K562 (cell line): Measurements from ENCODE around the gene ELMO1. TPM values are rescaled to one million over a fixed set of nuclear protein-coding genes. Genes with fewer than 3 reads are reported as not detected.

Source experiments
- ATAC-seq: fragments of 200-7000 bp; cut with Tn5 transposase; 3 replicates; pipeline ENCODE4 v1.9.1; 2020; ENCODE audit warnings: moderate library complexity
- BruUV-seq: library from RNA; stranded (reverse); fragments of 400-500 nt; replicated peaks from 2 replicates; lab custom pipeline; 2021; lab: Mats Ljungman, UMichigan
- CTCF ChIA-PET: fragments of 300-600 bp; formaldehyde crosslinking; extraction: SDS; loops from one replicate; lab custom pipeline; 2021; ENCODE audit warnings: low intra/inter-chr PET ratio; lab: Yijun Ruan, JAX
- POLR2A ChIA-PET: fragments of 300-600, 350-650 bp; sonication (Branson Sonifier 250); formaldehyde crosslinking; extraction: SDS; loops from one replicate; lab custom pipeline; 2021; ENCODE audit warnings: antibody characterized with exemption, inconsistent platforms; lab: Yijun Ruan, JAX
- DNase-seq, 4 experiments: peaks; one replicate each; pipeline versions ENCODE4 v3.0.0 to v3.0.0-alpha.2; 2011 to 2018; ENCODE audit warnings: low spot score in 3 of 4, mixed read lengths in 3 of 4; ENCODE audit errors: extremely low read depth in 1 of 4
- FAIRE-seq: peaks from 2 replicates; lab custom pipeline; 2011; peaks lifted over from hg19 to GRCh38; lab: Jason Lieb, UNC
- H2AFZ ChIP-seq: 2 replicates; pipeline ENCODE4 v1.6.0; 2011; ENCODE audit warnings: low read depth, low read length, control low read depth, inconsistent platforms
- H3K27ac ChIP-seq: fragments of 200-600 bp; 3 replicates; pipeline ENCODE4 v1.8.0; 2011; ENCODE audit warnings: low read depth, mild to moderate bottlenecking, control low read depth, inconsistent platforms, low read length, moderate library complexity, mixed read lengths; ENCODE audit errors: extremely low read depth
- H3K27me3 ChIP-seq, 2 experiments: fragments of 300-600 bp in 1 of 2; 2 replicates in 1 of 2; 3 replicates in 1 of 2; pipeline versions ENCODE4 v1.6.0 to v1.8.0; 2011; ENCODE audit warnings: inconsistent platforms in 2 of 2, low read length in 2 of 2, mild to moderate bottlenecking in 1 of 2, mixed read lengths in 1 of 2, moderate library complexity in 1 of 2; ENCODE audit not compliant: control insufficient read depth in 2 of 2, insufficient read depth in 2 of 2
- H3K36me3 ChIP-seq: fragments of 300-600 bp; 3 replicates; pipeline ENCODE4 v1.8.0; 2011; ENCODE audit warnings: mild to moderate bottlenecking, low read length, inconsistent platforms; ENCODE audit not compliant: control insufficient read depth, insufficient read depth
- H3K4me1 ChIP-seq, 2 experiments: fragments of 200-600 bp in 1 of 2; replicated peaks in 1 of 2; 2 replicates in 1 of 2; 3 replicates in 1 of 2; pipeline versions ENCODE4 v1.5.1 to v1.8.0; 2011; ENCODE audit warnings: inconsistent platforms in 2 of 2, low read length in 2 of 2, mild to moderate bottlenecking in 1 of 2, mixed read lengths in 1 of 2, moderate library complexity in 1 of 2; ENCODE audit not compliant: control insufficient read depth in 2 of 2, insufficient read depth in 2 of 2
- H3K4me2 ChIP-seq: 2 replicates; pipeline ENCODE4 v1.6.1; 2011; ENCODE audit warnings: low read length, control low read depth, inconsistent platforms, mixed read lengths; ENCODE audit not compliant: insufficient read depth
- H3K4me3 ChIP-seq: fragments of 200-600 bp; sonication (generic), shearing (Covaris generic); 2 replicates; pipeline ENCODE4 v1.5.1; 2016; ENCODE audit warnings: control low read depth, inconsistent platforms
- H3K79me2 ChIP-seq: fragments of 200-600 bp; 3 replicates; pipeline ENCODE4 v1.8.0; 2011; ENCODE audit warnings: low read length, inconsistent platforms; ENCODE audit not compliant: control insufficient read depth, insufficient read depth
- H3K9ac ChIP-seq, 2 experiments: 2 replicates each; pipeline versions ENCODE4 v1.6.0 to v1.6.1; 2011; ENCODE audit warnings: low read depth in 2 of 2, low read length in 2 of 2, control low read depth in 1 of 2, inconsistent platforms in 1 of 2, mild to moderate bottlenecking in 1 of 2, mixed read lengths in 1 of 2; ENCODE audit not compliant: insufficient read depth in 1 of 2
- H3K9me1 ChIP-seq: one replicate; pipeline ENCODE4 v1.6.0; 2011; ENCODE audit warnings: inconsistent platforms, mild to moderate bottlenecking, low read length, moderate library complexity; ENCODE audit not compliant: control insufficient read depth, insufficient read depth
- H3K9me3 ChIP-seq: replicated peaks from 2 replicates; pipeline ENCODE4 v1.5.1; 2011; ENCODE audit warnings: low read depth, low read length, inconsistent platforms; ENCODE audit not compliant: control insufficient read depth, insufficient read depth
- H4K20me1 ChIP-seq: replicated peaks from 2 replicates; pipeline ENCODE4 v1.6.1; 2011; ENCODE audit warnings: low read length, inconsistent platforms, mixed read lengths; ENCODE audit not compliant: control insufficient read depth, insufficient read depth
- CBX5 ChIP-seq: IDR thresholded peaks from 2 replicates; pipeline ENCODE4 v1.6.1; 2014; ENCODE audit warnings: low read depth, borderline replicate concordance
- FOXK1 ChIP-seq: sonication (generic); formaldehyde crosslinking; IDR thresholded peaks from 2 replicates; pipeline ENCODE4 v1.8.0; 2022; ENCODE audit warnings: missing genetic modification reagents, mild to moderate bottlenecking, borderline replicate concordance
- HDAC1 ChIP-seq, 2 experiments: fragments of 450-650 bp; IDR thresholded peaks; 2 replicates each; pipeline ENCODE4 v1.6.1; 2016 to 2017; ENCODE audit warnings: inconsistent platforms in 1 of 2, mild to moderate bottlenecking in 1 of 2, moderate library complexity in 1 of 2
- IRF1 ChIP-seq: sonication (generic); formaldehyde crosslinking; IDR thresholded peaks from 2 replicates; pipeline ENCODE4 v1.8.0; 2022; ENCODE audit warnings: missing genetic modification reagents, mild to moderate bottlenecking, borderline replicate concordance
- JUND ChIP-seq, 2 experiments: IDR thresholded peaks; 2 replicates in 1 of 2; 3 replicates in 1 of 2; pipeline ENCODE4 v1.6.1; 2011; ENCODE audit warnings: borderline replicate concordance in 2 of 2, low read depth in 2 of 2, low read length in 2 of 2, improper control_type of control experiment in 1 of 2, missing biosample characterization in 1 of 2, missing genetic modification characterization in 1 of 2, missing genetic modification reagents in 1 of 2
- MTA1 ChIP-seq: fragments of 450-650 bp; IDR thresholded peaks from 2 replicates; pipeline ENCODE4 v1.6.1; 2017; ENCODE audit warnings: borderline replicate concordance
- NR2C1 ChIP-seq, 2 experiments: fragments of 450-650 bp; IDR thresholded peaks; 2 replicates each; pipeline ENCODE4 v1.6.1; 2017; ENCODE audit warnings: mild to moderate bottlenecking in 2 of 2, antibody characterized with exemption in 1 of 2, inconsistent platforms in 1 of 2, missing compliant biosample characterization in 1 of 2, missing genetic modification characterization in 1 of 2
- TAF7 ChIP-seq: fragments of 450-650 bp; IDR thresholded peaks from 2 replicates; pipeline ENCODE4 v1.6.1; 2016; ENCODE audit warnings: missing genetic modification characterization, missing compliant biosample characterization
- TCF3 ChIP-seq: sonication (generic); formaldehyde crosslinking; IDR thresholded peaks from 2 replicates; pipeline ENCODE4 v1.4.0; 2020; ENCODE audit warnings: mild to moderate bottlenecking, missing genetic modification reagents
- ZNF263 ChIP-seq: sonication (generic); formaldehyde crosslinking; IDR thresholded peaks from 2 replicates; pipeline ENCODE4 v1.8.0; 2022; ENCODE audit warnings: mild to moderate bottlenecking, missing genetic modification reagents, borderline replicate concordance
- ZNF3 ChIP-seq: fragments of 250-450 bp; sonication (Bioruptor Pico); IDR thresholded peaks from 2 replicates; pipeline ENCODE4 v1.5.0; 2021; ENCODE audit warnings: mild to moderate bottlenecking, moderate library complexity
- ZNF57 ChIP-seq: fragments of 450-650 bp; formaldehyde crosslinking; IDR thresholded peaks from 2 replicates; pipeline ENCODE4 v1.4.0; 2020; ENCODE audit warnings: mild to moderate bottlenecking, moderate library complexity
- ZNF766 ChIP-seq: fragments of 200-800 bp; sonication (Bioruptor generic); conservative IDR thresholded peaks from 2 replicates; pipeline ENCODE4 v1.6.1; 2016; ENCODE audit warnings: missing genetic modification characterization, missing compliant biosample characterization
- WGBS: fragments of 100-300 bp; shearing (Covaris generic); methylation state at CpG from one replicate; pipeline ENCODE4 v1.1.6; 2016; ENCODE audit warnings: low coverage, mixed read lengths; ENCODE audit not compliant: insufficient coverage; ENCODE audit errors: missing lambda C conversion rate; 5-methylcytosine and 5-hydroxymethylcytosine counted together
- in situ Hi-C: fragments of 300-500 bp; cut with MboI; formaldehyde crosslinking; loops from 4 replicates; pipeline ENCODE4 v1.15.0; 2018; ENCODE audit warnings: inconsistent platforms, mixed read lengths
- intact Hi-C: fragments of 100-400 bp; cut with micrococcal nuclease; formaldehyde crosslinking; loops from 2 replicates; pipeline ENCODE4 v1.14.2; 2022
- polyA plus RNA-seq, 8 experiments: library from polyadenylated mRNA; depleted of rRNA in 4 of 8; stranded (reverse) in 5 of 8; unstranded in 3 of 8; fragments of >200 nt; fragmentation: Nextera tagmentation in 2 of 8; fragmentation: Illumina TruSeq in 1 of 8; extraction: Ambion mirVana in 2 of 8; extraction: Trizol in 1 of 8; gene quantifications; 2 replicates each; pipeline versions ENCODE4 v1.2.1 to v1.2.3, GENCODE V29; 2011 to 2014; ENCODE audit warnings: inconsistent platforms in 1 of 8, missing spikeins in 1 of 8
- total RNA-seq, 7 experiments: library from RNA; depleted of rRNA in 6 of 7; stranded (reverse); fragments of >200 nt in 6 of 7; fragmentation: Illumina TruSeq in 2 of 7; extraction: Trizol in 2 of 7; gene quantifications; 2 replicates each; pipeline versions ENCODE4 v1.2.1 to v1.2.3, GENCODE V29; 2011 to 2021; ENCODE audit warnings: low replicate concordance in 1 of 7
- TF ChIP-seq, protein P1 (sequence below): sonication (generic); formaldehyde crosslinking; IDR thresholded peaks from 2 replicates; pipeline ENCODE4 v1.8.0; 2022; ENCODE audit warnings: mild to moderate bottlenecking, missing genetic modification reagents
- TF ChIP-seq, protein P2 (sequence below): fragments of 250-450 bp; sonication (Bioruptor Pico); IDR thresholded peaks from 2 replicates; pipeline ENCODE4 v1.4.0; 2020; ENCODE audit warnings: mild to moderate bottlenecking
- TF ChIP-seq, protein P3 (sequence below): sonication (generic); formaldehyde crosslinking; IDR thresholded peaks from 2 replicates; pipeline ENCODE4 v1.4.0; 2020; ENCODE audit warnings: mild to moderate bottlenecking, missing genetic modification reagents

The ELMO1 gene
- total and polyA plus RNA-seq, 9 of the 15 experiments (the other 6 are each of a cell fraction or from before 2014, with no cell fraction given): 0.36 to 7.2 (median 3.6) TPM

DNA sequence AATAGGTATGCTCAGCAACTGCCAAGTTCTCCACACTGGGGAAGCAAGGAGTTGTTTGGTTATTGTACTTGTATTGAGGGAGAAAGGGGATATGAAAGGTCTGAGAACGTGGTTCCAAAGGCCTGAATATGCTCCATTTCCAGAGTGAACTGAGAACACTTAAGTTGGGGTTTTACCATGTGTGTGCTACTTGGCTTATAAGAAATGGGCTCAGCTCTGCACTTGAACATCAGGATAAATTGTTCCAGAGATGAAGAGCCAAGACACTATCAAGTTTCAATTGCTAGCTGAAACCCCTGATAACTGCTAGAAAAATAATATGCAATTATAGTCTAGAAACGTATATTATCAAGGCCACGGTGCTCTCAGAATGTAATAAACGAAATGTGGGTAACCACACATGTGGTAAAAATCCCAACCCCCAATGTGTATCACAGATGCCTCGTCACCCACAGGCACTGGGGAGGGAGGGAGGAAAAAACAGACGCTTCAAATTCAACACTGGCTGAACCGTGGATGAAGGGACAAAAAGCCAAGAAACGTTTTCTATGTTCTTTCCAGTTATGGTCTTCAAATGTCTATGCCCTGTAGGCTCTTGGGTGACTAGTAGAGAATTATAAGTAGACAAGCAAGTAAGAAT, 16.3 kb downstream of the ELMO1 start:
- H3K9me1 ChIP-seq: no peaks in the 10 kb centered on the region
- 0% methylated on average over 8 of the region's 8 CpGs for WGBS
- CTCF ChIA-PET: no interaction called here
- POLR2A ChIA-PET: no interaction called here
- no peak overlapping the region for H3K4me2 ChIP-seq
- no peaks in the 10 kb centered on the region for H3K9me3 ChIP-seq
- ATAC-seq (no peak), FAIRE-seq (no peak), DNase-seq (no peak)
- H4K20me1 ChIP-seq: no peaks in the 10 kb centered on the region
- H3K27ac ChIP-seq: no peak overlapping the region
- no peaks in the 10 kb centered on the region for H3K4me1 ChIP-seq
- no peak overlapping the region for H3K4me3 ChIP-seq
- H2AFZ ChIP-seq: no peak overlapping the region
- H3K27me3 ChIP-seq: peaks cover 3 to 6% of the 10 kb centered on the region in 2 experiments; a peak in 1 of 5 replicates
- H3K9ac ChIP-seq: no peak overlapping the region
- no TSS peak for BruUV-seq
- intact Hi-C loops: no loop called here
- H3K36me3 ChIP-seq: no peaks in the 10 kb centered on the region
- no peak for TF ChIP-seq FOXK1 (CRISPR knock-in tag)
- no peak for TF ChIP-seq JUND (IDR thresholded peaks at IDR 0.05; ENCODE audit: borderline replicate concordance, low read depth, low read length)
- no peak for TF ChIP-seq JUND (tag; IDR thresholded peaks at IDR 0.05; ENCODE audit: borderline replicate concordance, low read depth, low read length)
- TF ChIP-seq, protein P1, sequence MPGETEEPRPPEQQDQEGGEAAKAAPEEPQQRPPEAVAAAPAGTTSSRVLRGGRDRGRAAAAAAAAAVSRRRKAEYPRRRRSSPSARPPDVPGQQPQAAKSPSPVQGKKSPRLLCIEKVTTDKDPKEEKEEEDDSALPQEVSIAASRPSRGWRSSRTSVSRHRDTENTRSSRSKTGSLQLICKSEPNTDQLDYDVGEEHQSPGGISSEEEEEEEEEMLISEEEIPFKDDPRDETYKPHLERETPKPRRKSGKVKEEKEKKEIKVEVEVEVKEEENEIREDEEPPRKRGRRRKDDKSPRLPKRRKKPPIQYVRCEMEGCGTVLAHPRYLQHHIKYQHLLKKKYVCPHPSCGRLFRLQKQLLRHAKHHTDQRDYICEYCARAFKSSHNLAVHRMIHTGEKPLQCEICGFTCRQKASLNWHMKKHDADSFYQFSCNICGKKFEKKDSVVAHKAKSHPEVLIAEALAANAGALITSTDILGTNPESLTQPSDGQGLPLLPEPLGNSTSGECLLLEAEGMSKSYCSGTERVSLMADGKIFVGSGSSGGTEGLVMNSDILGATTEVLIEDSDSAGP (CRISPR knock-in tag): no peak
- TF ChIP-seq, protein P2, sequence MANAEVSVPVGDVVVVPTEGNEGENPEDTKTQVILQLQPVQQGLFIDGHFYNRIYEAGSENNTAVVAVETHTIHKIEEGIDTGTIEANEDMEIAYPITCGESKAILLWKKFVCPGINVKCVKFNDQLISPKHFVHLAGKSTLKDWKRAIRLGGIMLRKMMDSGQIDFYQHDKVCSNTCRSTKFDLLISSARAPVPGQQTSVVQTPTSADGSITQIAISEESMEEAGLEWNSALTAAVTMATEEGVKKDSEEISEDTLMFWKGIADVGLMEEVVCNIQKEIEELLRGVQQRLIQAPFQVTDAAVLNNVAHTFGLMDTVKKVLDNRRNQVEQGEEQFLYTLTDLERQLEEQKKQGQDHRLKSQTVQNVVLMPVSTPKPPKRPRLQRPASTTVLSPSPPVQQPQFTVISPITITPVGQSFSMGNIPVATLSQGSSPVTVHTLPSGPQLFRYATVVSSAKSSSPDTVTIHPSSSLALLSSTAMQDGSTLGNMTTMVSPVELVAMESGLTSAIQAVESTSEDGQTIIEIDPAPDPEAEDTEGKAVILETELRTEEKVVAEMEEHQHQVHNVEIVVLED (CRISPR knock-in tag): no peak
- no peak for TF ChIP-seq NR2C1 (IDR thresholded peaks at IDR 0.05)
- no peak for TF ChIP-seq NR2C1 (tag; IDR thresholded peaks at IDR 0.05)
- TF ChIP-seq ZNF3: no peak
- TF ChIP-seq ZNF263 (CRISPR knock-in tag): no peak
- no peak for TF ChIP-seq ZNF766
- TF ChIP-seq, protein P3, sequence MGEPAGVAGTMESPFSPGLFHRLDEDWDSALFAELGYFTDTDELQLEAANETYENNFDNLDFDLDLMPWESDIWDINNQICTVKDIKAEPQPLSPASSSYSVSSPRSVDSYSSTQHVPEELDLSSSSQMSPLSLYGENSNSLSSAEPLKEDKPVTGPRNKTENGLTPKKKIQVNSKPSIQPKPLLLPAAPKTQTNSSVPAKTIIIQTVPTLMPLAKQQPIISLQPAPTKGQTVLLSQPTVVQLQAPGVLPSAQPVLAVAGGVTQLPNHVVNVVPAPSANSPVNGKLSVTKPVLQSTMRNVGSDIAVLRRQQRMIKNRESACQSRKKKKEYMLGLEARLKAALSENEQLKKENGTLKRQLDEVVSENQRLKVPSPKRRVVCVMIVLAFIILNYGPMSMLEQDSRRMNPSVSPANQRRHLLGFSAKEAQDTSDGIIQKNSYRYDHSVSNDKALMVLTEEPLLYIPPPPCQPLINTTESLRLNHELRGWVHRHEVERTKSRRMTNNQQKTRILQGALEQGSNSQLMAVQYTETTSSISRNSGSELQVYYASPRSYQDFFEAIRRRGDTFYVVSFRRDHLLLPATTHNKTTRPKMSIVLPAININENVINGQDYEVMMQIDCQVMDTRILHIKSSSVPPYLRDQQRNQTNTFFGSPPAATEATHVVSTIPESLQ (CRISPR knock-in tag): no peak
- no peak for TF ChIP-seq CBX5
- TF ChIP-seq HDAC1 (IDR thresholded peaks at IDR 0.05): no peak
- no peak for TF ChIP-seq ZNF57 (CRISPR knock-in tag)
- no peak for TF ChIP-seq MTA1
- no peak for TF ChIP-seq IRF1
- TF ChIP-seq TCF3 (CRISPR knock-in tag): no peak
- TF ChIP-seq TAF7: no peak
- in situ Hi-C loops: no loop called here
- no peaks in the 10 kb centered on the region for H3K79me2 ChIP-seq
